ENCODE measurements around the gene DLX1. TPM values are rescaled to one million over a fixed set of nuclear protein-coding genes. Genes with fewer than 3 reads are reported as not detected.

Gene DLX1
- total and polyA plus RNA-seq, 2 donors (not counting 1 experiment from before 2014, with no cell fraction given), result 0.09 TPM; not detected in 1

GRCh38 chr2:172052000-172052983 lies 33.0 kb upstream of the DLX1 start:
- DNase-seq (ENCODE audit: low read depth in 2 of 2), result peak; percentile 17 to 73
- H3K4me1 ChIP-seq (ENCODE audit: control insufficient read depth, extremely low read depth, insufficient read depth, low read length), result no peaks in the 10 kb centered on the region
- peak overlapping the region; percentile 1 for H3K4me2 ChIP-seq (ENCODE audit: extremely low read depth, insufficient read depth, low read length)
- TF ChIP-seq EZH2 (IDR thresholded peaks at IDR 0.05; ENCODE audit: low read length, missing control alignments), result no peak
- no peak for TF ChIP-seq CTCF (conservative IDR thresholded peaks at IDR 0.05 in 1 of 2, IDR thresholded peaks at IDR 0.05 in 1 of 2; ENCODE audit: low read depth in 1 of 2, low read length in 2 of 2)
- no peak overlapping the region for H3K27ac ChIP-seq (ENCODE audit: insufficient read depth, low read length)
- no peak overlapping the region for H2AFZ ChIP-seq (ENCODE audit: low read length)
- H3K9ac ChIP-seq (ENCODE audit: insufficient read depth, low read length), result no peak overlapping the region
- no peaks in the 10 kb centered on the region for H3K36me3 ChIP-seq (ENCODE audit: control insufficient read depth, insufficient read depth, low read length)
- H3K79me2 ChIP-seq (ENCODE audit: control insufficient read depth, insufficient read depth, low read length), result no peaks in the 10 kb centered on the region
- H4K20me1 ChIP-seq (ENCODE audit: control insufficient read depth, extremely low read depth, insufficient read depth, low read length), result no peaks in the 10 kb centered on the region
- H3K27me3 ChIP-seq (ENCODE audit: control insufficient read depth, insufficient read depth, low read length), result no peaks in the 10 kb centered on the region
- no peak overlapping the region for H3K4me3 ChIP-seq (replicated peaks in 1 of 4; ENCODE audit: control extremely low read depth in 1 of 4, insufficient read depth in 1 of 4, low read depth in 3 of 4, low read length in 4 of 4)
- no peaks in the 10 kb centered on the region for H3K9me3 ChIP-seq (ENCODE audit: control insufficient read depth, insufficient read depth, low read depth, low read length)

GRCh38 chr2:172053486-172053885 lies 31.8 kb upstream of the DLX1 start:
- Histone ChIP-seq H3K4me1 (ENCODE audit: control insufficient read depth, extremely low read depth, insufficient read depth, low read length) (no peaks in the 10 kb centered on the region), H3K4me3 (replicated peaks in 1 of 4; ENCODE audit: control extremely low read depth in 1 of 4, insufficient read depth in 1 of 4, low read depth in 3 of 4, low read length in 4 of 4) (no peak overlapping the region), H3K79me2 (ENCODE audit: control insufficient read depth, insufficient read depth, low read length) (no peaks in the 10 kb centered on the region), H3K36me3 (ENCODE audit: control insufficient read depth, insufficient read depth, low read length) (no peaks in the 10 kb centered on the region), H2AFZ (ENCODE audit: low read length) (no peak overlapping the region), H3K27me3 (ENCODE audit: control insufficient read depth, insufficient read depth, low read length) (no peaks in the 10 kb centered on the region), H3K9ac (ENCODE audit: insufficient read depth, low read length) (no peak overlapping the region), H3K9me3 (ENCODE audit: control insufficient read depth, insufficient read depth, low read depth, low read length) (no peaks in the 10 kb centered on the region), H3K4me2 (ENCODE audit: extremely low read depth, insufficient read depth, low read length) (no peak overlapping the region), H3K27ac (ENCODE audit: insufficient read depth, low read length) (no peak overlapping the region), H4K20me1 (ENCODE audit: control insufficient read depth, extremely low read depth, insufficient read depth, low read length) (no peaks in the 10 kb centered on the region)
- TF ChIP-seq EZH2 (IDR thresholded peaks at IDR 0.05; ENCODE audit: low read length, missing control alignments), result no peak
- TF ChIP-seq CTCF (conservative IDR thresholded peaks at IDR 0.05 in 1 of 2, IDR thresholded peaks at IDR 0.05 in 1 of 2; ENCODE audit: low read depth in 1 of 2, low read length in 2 of 2), result no peak
- no peak for DNase-seq (ENCODE audit: low read depth in 2 of 2)

GRCh38 chr2:172056293-172056692 lies 29.0 kb upstream of the DLX1 start:
- H3K9ac ChIP-seq (ENCODE audit: insufficient read depth, low read length), result no peak overlapping the region
- H3K4me1 ChIP-seq (ENCODE audit: control insufficient read depth, extremely low read depth, insufficient read depth, low read length), result no peaks in the 10 kb centered on the region
- no peak overlapping the region for H3K4me2 ChIP-seq (ENCODE audit: extremely low read depth, insufficient read depth, low read length)
- TF ChIP-seq CTCF (conservative IDR thresholded peaks at IDR 0.05 in 1 of 2, IDR thresholded peaks at IDR 0.05 in 1 of 2; ENCODE audit: low read depth in 1 of 2, low read length in 2 of 2) (no peak), EZH2 (IDR thresholded peaks at IDR 0.05; ENCODE audit: low read length, missing control alignments) (no peak)
- no peak for DNase-seq (ENCODE audit: low read depth in 2 of 2)
- H2AFZ ChIP-seq (ENCODE audit: low read length), result no peak overlapping the region
- H3K4me3 ChIP-seq (replicated peaks in 1 of 4; ENCODE audit: control extremely low read depth in 1 of 4, insufficient read depth in 1 of 4, low read depth in 3 of 4, low read length in 4 of 4), result no peak overlapping the region
- no peaks in the 10 kb centered on the region for H4K20me1 ChIP-seq (ENCODE audit: control insufficient read depth, extremely low read depth, insufficient read depth, low read length)
- no peaks in the 10 kb centered on the region for H3K79me2 ChIP-seq (ENCODE audit: control insufficient read depth, insufficient read depth, low read length)
- H3K27ac ChIP-seq (ENCODE audit: insufficient read depth, low read length), result no peak overlapping the region
- no peaks in the 10 kb centered on the region for H3K27me3 ChIP-seq (ENCODE audit: control insufficient read depth, insufficient read depth, low read length)
- H3K9me3 ChIP-seq (ENCODE audit: control insufficient read depth, insufficient read depth, low read depth, low read length), result no peaks in the 10 kb centered on the region
- no peaks in the 10 kb centered on the region for H3K36me3 ChIP-seq (ENCODE audit: control insufficient read depth, insufficient read depth, low read length)

Data from fibroblast of lung (primary cell).